ENCODE data around the gene ZNF805.

DNA sequence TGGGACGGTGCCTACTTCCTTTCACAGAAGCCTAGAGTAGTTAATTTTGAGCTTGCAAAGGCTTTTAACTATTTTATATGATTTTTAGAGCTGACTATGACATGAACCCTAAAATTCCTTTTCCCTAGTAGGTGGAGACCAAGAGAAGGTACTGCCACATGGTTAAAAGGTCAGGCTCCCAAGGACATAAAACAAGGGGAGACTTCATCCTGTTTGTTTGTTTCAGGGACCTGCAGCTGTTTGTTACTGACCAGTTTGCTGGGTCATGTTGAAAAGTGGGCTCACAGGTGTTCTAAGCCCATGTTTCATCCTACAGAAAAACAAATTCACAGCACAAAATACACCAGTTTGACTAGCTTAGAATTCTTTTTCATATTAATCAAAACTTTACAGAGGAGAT, 36.0 kb downstream of the ZNF805 start:
- TF ChIP-seq, protein P1, sequence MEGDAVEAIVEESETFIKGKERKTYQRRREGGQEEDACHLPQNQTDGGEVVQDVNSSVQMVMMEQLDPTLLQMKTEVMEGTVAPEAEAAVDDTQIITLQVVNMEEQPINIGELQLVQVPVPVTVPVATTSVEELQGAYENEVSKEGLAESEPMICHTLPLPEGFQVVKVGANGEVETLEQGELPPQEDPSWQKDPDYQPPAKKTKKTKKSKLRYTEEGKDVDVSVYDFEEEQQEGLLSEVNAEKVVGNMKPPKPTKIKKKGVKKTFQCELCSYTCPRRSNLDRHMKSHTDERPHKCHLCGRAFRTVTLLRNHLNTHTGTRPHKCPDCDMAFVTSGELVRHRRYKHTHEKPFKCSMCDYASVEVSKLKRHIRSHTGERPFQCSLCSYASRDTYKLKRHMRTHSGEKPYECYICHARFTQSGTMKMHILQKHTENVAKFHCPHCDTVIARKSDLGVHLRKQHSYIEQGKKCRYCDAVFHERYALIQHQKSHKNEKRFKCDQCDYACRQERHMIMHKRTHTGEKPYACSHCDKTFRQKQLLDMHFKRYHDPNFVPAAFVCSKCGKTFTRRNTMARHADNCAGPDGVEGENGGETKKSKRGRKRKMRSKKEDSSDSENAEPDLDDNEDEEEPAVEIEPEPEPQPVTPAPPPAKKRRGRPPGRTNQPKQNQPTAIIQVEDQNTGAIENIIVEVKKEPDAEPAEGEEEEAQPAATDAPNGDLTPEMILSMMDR (IDR thresholded peaks at IDR 0.05) = no peak
- no peak for TF ChIP-seq POLR2AphosphoS5 (IDR thresholded peaks at IDR 0.05)
